Measurements from ENCODE around the gene TRIM25. TPM values are rescaled to one million over a fixed set of nuclear protein-coding genes. Genes with fewer than 3 reads are reported as not detected.
"Not testable (repeated sequence)": the region's sequence is repeated elsewhere in the genome, so short reads cannot be mapped to it uniquely, and the experiment has no call there.

TRIM25 gene, protein sequence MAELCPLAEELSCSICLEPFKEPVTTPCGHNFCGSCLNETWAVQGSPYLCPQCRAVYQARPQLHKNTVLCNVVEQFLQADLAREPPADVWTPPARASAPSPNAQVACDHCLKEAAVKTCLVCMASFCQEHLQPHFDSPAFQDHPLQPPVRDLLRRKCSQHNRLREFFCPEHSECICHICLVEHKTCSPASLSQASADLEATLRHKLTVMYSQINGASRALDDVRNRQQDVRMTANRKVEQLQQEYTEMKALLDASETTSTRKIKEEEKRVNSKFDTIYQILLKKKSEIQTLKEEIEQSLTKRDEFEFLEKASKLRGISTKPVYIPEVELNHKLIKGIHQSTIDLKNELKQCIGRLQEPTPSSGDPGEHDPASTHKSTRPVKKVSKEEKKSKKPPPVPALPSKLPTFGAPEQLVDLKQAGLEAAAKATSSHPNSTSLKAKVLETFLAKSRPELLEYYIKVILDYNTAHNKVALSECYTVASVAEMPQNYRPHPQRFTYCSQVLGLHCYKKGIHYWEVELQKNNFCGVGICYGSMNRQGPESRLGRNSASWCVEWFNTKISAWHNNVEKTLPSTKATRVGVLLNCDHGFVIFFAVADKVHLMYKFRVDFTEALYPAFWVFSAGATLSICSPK
- 94.4 TPM for total RNA-seq

DNA sequence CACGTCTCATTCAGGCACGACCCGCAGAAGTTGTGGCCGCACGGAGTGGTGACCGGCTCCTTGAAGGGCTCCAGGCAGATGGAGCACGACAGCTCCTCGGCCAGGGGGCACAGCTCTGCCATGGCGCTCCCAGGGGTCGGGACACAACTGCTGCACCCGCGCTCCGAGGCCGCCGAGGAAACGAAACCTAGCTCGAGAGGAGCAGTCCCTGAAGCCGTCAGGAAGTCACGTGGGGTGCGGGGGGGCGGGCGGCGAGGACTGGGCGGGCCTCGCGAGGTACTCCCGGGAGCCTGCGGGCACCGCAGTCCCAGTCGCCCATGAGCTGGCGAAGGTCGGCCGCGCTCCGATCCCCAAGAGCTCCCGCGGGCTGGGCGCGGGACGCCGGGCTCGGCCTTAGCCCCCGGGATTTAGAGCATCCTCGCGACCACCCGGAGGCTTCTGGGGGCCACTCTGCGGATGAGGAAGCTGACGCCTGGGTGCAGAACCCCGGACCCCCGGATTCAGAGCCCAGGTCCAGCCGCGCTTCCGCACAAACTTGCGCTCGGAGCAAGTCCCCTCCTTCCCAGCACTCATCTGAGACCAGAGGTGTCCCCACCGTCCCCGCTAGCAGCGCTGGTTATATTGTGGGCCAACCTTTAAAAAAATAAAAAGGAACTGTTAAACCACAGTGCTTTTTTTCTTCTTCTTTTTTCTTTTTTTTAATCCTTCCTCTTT, at the start of gene TRIM25:
Gene TRIM25, minus strand, starts transcription at position 183 of the 714 bp plus-strand sequence. Its CDS starts 61 bp downstream, at position 122.
- peak; percentile 95 for DNase-seq (ENCODE audit: low spot score)

DNA sequence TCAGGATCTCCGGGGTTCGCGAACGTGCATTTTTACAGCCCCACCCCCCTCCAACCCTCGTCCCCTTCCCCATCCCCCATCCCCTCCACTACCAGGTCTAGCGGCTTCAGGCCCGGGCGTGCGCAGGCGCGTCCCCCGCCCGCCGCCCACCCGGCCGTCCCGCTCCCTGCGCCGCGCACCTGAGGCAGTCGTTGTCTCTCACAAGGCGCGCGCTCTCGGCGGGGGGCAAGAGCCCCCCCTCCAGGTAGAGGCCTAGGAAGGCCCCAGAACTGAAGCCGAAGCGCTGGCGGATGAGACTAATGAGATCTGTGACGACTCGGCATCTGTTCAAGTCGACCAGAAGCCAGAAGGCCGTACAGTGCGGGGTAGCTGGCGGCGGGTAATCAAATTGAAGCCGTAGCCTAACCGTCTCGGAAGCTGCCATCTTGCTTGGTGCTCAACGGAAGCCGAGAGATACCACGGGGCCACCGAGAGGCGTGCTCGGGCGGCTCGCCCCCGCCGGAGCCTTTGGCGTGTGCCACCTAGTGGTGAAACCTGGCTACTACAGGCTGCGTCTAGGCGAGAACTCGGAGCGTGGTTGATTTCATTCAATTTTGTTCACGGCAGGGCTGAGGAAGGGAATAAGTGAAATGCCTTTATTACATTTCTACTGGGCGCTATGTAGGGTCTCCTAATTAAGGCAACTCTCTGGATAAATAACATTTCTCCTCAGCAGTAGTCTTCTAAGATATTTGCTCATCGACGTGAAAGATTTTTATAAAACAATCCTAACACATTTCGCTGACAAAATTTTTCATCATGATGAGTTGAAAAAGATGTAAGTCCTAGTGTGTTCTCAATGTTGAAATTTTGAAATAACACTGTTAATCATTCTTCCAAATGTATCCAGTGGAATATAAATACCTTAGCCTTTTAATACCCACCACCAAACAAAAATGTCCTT, 47.0 kb upstream of the TRIM25 start, which contains the start of gene COIL:
Gene COIL, minus strand, starts transcription at position 455 of the 943 bp plus-strand sequence. Its CDS starts 31 bp downstream, at position 424.
- DNase-seq (ENCODE audit: low spot score), result peak; percentile 93

DNA sequence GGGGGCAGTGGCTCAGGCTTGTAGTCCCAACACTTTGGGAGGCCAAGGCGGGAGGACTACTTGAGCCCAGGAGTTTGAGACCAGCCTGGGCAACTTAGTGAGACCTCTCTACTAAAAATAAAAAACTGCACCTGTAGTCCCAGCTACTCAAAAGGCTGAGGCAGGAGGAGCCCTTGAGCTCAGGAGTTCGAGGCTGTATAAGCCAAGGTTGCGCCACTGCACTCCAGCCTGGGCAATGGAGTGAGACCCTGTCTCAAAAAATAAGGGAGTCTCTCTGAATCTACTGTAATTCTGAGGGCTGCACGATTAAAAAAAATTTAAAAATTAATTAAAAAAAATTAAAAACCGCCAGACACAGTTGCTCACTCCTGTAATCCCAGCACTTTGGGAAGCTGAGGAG, 43.1 kb upstream of the TRIM25 start:
- no peak for DNase-seq (ENCODE audit: low spot score)

DNA sequence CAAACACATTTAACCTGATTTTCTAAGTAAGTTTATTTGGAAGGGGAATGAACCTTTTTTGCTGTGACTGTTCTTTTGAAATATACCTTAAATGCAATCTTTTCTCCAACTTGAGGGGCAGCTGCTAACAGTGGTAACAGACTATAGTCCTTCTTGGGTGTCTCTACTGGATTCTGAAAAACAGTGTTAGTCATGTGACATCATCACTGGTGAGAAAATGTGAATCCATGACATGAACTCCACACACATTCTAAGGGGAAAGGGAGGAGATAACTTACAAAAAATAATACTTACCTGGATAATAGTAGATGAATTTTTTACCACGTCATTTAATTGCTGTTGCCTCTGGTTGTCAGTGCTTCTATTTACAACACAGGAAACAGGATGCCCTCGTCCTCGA, 35.7 kb upstream of the TRIM25 start:
- DNase-seq (ENCODE audit: low spot score), result no peak

DNA sequence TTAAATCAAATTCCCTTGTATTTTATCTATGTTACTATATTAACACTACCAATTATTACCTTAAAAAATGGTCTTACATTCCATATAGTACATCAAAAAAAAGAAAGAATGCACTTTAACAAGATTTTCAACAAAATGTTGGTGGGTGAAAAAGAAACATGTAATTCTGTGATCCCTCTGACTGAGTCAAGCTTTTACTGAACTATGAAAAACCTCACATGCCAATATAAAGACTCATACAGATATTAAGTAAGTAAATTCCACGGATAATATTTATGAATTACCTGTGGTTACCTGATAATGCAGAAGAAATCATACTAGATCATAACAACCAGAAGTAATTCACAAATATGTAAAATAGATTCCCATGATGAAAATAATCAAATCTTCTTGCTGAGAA, 34.6 kb upstream of the TRIM25 start:
- no peak for DNase-seq (ENCODE audit: low spot score)

DNA sequence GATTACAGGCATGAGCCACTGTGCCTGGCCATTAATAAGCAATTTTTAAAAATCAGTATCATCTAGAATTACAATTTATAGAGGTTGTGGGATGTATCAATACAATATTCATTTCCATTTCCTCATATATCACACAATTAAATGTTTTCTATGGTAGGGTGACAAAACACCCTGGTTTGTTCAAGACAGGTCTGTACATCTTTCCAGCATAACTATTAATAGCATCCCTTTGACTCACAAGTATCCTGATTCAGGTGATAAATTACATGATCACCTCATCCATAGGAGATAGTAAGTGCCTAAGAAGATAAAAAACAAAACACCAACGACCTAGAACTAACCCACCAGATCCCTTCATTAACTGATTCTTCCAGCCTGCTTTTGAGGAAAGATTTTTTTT, 33.9 kb upstream of the TRIM25 start:
- no peak for DNase-seq (ENCODE audit: low spot score)

DNA sequence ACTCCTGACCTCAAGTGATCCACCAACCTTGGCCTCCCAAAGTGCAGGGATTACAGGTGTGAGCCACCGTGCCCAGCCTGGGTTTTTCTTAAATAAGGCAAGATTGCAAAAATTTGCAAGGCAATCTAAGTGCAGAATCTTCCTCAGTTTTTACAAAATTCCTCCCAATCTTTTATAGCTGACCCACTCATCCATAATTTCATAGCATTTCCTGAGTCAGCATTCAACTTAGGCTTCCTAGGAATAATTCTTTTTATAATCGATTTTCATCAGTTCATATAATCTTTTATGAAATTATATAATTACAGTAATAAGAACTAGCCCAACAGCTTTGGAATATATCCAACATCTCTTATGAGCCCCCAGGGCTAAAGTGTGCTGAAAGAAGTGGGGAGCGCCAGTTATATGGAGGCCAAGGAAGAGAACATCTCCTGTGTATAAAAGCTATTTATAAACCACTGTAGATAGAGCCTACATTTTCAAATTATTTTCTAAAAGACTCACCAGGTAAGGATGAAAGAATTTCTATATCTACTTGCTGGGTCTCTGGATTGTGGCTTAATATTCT, 32.2 kb upstream of the TRIM25 start:
- no peak for DNase-seq (ENCODE audit: low spot score)

DNA sequence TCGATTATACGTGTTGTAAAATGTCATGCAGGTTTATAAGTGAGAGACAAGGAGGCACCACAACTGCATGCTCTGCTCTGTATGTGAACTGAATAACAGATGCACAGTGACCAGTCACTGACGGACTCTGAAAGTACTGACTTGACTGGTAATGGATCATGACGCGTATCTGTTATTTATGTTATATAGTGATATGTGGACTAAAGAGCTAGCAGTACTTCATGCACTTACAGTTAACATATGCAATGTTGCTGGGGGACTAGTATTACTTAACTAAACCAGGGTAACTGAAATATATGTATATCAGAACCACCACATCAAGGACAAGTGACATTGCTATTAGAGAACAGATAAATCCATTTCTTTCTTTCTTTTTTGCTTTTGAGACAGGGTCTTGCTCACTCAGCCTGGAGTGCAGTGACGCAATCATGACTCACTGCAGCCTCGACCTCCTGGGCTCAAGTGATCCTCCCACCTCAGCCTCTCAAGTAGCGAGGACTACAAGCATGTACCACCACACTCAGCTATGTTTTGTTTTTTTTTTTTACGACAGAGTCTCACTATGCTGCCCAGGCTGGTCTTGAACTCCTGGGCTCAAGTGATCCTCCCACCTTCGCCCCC, 29.8 kb upstream of the TRIM25 start:
- no peak for DNase-seq (ENCODE audit: low spot score)

DNA sequence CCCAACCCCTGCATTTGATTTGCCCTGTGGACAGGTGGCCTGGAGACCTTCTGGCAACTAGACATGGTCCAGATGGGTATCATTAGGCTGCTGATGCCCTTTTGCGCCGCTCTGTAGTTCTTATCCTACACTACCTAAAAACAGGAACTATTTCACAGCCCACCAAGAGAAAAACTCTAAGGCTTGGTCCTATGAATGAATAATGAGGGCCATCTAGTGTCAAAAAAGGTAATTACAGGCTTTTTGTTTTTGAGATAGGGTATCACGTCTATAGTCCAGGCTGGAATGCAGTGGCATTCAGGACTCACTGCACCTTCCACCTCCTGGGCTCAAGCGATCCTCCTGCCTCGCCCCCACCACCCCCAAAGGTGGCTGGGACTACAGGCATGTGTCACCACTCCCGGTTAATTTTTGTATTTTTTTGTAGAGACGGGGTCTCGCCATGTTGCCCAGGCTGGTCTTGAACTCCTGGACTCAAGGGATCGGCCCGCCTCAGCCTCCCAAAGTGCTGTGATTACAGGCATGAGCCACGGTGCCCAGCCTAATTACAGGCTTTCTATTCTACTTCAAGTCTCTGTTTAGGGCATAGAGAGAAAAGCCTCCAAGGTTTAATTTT, 26.1 kb upstream of the TRIM25 start:
- DNase-seq (ENCODE audit: low spot score), result no peak

DNA sequence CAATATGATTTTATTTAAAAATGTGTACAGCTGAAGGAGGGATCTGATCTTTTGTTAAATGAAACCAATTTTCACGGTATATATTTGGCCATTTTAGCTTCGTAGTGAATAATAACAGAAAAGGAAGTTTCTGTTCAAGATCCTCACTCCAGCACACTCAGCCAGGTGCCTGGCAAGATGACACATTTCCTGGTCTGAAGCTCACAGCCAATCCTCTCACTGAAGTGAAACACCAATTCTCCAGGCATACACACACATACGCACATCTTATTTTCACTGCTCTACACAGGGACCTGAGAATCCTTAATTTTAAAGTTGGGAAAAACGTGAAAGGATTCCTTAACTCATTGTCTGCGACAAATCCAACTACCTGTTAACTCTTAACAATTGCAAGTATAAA, 24.4 kb upstream of the TRIM25 start:
- DNase-seq (ENCODE audit: low spot score), result not testable (repeated sequence)

DNA sequence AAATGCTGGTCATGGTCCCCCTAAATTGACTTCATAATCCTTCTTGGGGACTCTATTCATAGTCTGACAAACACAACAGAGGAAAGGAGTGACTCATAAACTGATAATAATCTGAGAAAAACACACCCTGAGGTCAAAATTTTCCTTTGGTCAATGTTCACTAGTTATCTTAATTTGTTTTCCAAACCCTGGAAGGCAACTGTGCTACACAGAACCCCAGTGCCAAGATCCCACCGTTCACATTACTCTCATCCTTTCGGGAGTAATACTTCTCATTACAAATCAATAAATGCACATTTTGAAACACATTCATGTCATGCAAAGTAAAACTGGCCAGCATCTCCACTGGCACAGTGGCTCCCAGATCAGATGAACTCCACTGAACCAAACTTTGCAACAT, 23.8 kb upstream of the TRIM25 start:
- DNase-seq (ENCODE audit: low spot score), result no peak

DNA sequence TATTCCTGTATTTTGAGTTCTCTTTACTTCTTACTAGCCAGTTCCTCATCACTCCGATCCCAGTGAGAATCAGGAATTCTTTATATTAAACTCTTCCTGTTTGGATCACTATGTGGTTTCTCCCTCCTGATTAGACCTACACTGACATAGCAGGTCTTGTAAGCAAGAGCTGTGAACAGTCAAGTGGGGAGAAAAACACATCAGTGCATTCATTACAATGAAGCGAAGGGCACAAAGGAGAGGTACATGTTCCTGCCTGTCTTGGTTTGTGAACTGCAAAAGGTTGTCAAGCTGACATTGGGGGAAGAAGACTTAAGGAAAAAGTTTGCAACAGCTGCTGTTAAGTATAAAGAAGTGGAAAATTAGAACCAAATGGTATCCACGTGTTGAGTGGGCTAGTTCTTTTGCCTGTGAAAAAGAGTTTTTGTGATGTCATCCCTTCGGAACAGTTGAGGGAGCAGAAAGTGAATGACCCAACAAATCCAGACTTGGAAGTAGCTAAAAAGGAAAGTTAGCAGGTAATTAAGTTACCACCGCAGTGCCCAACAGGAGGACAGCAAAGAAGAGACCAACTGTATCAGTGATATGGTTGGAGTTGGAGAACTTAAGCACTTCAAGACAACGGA, 23.0 kb upstream of the TRIM25 start:
- DNase-seq (ENCODE audit: low spot score), result no peak

DNA sequence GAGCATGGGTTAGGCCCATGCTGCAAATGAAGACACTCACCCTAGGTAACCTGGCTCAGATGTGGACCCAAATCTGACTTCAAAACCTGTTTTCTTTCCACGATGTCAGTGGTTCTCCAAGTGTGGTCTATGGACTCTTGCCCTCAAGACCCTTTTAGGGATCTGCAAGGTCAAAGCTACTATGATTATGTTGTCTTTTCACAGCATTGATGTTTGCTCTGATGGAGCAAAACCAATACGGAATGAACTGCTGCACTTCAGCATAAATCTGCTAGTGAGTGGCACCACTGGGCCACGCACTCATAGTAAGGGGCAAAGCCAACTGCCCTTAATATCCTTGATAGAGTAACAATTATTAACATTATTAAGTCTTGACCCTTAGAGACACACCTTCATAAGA, 21.6 kb upstream of the TRIM25 start:
- DNase-seq (ENCODE audit: low spot score), result no peak

DNA sequence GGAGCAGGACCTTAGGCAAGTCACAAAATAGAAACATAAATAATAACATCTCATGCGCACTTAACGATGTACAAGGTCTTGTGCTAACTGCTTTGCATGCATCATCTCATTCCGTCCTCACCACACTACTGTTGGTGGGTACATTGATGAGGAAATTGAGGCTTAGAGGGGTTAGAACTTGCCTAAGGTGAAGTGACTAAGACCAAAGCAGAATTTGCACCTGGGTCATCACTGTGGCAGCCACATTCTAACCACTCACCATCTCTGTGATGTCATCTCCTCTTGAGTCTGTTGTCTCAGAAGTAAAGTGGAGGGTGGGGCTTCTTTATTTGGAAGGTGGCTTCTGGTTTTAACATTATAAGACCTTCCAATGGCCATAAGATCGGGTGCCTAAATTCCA, 20.4 kb upstream of the TRIM25 start:
- no peak for DNase-seq (ENCODE audit: low spot score)

DNA sequence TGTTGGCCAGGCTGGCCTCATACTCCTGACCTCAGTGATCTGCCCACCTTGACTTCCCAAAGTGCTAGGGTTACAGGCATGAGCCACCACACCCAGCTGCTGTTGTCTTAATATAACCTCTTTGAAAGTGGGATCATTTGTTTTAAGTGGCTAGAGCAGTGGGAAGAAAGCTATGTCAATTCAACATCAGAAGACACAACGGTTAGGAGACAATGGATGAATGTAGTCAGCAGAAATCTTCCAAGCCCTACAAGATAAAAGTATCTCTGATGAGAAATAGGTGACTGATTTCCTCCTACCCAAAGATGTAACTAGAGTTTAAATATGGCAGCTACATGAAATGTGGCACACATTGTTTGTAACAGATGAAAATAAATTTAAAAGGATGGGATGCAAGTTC, 20.0 kb upstream of the TRIM25 start:
- no peak for DNase-seq (ENCODE audit: low spot score)

DNA sequence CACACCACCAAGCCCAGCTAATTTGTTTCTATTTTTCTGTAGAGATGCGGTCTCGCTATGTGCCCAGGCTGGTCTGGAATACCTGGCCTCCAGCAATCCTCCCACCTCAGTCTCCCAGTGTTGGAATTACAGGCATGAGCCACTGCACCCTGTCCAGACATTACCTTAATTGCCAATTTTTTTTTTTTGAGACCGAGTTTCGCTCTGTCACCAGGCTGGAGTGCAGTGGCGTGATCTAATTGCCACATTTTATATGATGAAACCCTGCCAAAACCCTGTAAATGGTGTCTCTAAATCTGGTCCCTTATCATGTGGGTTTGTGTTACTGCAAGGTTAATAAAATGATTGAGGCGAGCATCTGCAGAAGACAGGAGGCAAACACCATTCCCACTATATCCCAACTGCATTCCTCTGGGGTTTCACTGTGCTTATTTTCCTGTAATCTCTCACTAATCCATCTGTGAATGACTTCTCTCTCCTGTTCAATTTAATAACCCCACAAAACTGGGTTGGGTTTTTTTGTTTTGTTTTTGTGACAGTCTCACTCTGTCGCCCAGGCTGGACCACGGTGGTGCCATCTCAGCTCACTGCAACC, 19.4 kb upstream of the TRIM25 start:
- DNase-seq (ENCODE audit: low spot score), result no peak

DNA sequence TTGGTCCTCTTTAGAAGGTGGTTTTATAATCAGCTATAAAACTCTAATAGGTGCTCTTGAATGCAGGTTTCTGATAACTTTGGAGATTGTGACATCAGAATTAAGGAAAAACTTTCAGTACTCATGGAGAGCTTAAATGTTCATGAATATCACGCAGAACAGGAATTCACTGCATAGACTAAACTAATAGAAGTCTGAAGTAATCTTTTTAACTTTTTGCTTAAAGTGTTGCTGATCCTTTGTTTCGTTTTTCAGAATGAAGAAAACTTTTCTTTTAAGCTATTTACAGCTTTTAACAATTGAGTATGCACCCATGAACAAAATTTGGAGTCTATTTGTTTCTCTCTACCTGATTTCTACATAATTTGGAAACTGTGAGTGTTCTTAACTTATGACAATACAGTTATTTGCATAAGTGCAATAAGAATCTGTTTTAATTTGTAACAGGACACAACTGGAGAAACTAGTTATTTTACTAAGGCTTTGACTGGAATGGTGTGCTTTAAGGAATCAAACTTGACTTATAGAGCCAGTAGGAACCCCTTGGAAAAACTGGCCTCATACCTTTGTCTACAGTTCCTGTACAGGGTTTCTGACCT, 17.0 kb upstream of the TRIM25 start:
- DNase-seq (ENCODE audit: low spot score), result no peak

DNA sequence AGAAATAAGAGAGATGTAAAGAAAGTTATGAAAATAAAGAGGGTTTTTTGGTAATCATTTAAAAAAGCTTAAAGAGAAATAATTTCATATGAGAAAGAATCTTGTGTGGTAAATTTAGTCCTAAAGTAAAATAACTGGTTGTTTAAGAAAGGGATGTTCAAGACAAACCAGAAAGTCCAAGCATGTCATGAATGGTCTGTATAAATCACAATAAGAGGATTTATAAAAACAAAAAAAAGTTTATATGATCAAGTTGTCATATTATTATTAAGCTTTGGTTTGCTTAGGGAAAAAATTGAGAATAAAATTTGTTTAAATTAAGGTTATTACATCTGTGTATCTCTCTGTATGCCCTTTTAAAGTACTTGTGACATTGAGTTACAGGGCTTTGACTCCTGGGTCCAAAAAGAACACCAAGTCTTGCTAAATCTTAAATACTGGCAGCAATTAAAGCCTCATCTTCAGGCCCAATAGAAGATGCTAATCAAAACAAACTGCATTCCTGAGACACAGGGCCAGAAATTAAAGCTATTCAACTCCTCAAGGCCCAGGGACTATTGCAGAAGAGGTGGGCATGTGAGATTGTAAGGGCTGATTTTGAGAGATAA, 15.6 kb upstream of the TRIM25 start:
- no peak for DNase-seq (ENCODE audit: low spot score)

DNA sequence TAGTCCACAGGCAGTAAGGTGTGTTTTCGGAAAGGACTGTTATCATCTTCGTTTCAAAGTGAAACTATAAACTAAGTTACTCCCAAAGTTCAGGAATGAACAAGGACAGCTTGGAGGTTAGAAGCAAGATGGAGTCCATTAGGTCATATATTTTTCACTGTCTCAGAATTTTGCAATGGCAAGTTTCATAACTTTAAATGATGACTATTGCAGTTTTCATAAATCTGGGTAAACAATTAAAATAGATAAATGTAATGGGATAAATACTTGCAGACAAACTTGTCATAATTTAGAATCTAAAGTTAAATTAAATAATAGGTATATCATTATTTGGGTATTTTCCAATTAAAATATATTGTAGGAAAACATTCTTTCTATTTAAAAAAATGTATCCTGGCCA, 14.7 kb upstream of the TRIM25 start:
- DNase-seq (ENCODE audit: low spot score), result no peak
